CD14-positive monocyte (primary cell): ENCODE results near the gene SLMAP. TPM values are rescaled to one million over a fixed set of nuclear protein-coding genes. Genes with fewer than 3 reads are reported as not detected.

Source experiments
- DNase-seq, 3 donors: peaks; one replicate each; pipeline ENCODE4 v3.0.0-alpha.2; 2011 to 2022
- H2AFZ ChIP-seq: 2 replicates; pipeline ENCODE4 v1.6.0; 2012; ENCODE audit warnings: mild to moderate bottlenecking, low read depth, low read length, inconsistent platforms; ENCODE audit not compliant: insufficient read depth, poor library complexity, severe bottlenecking
- H3K27ac ChIP-seq, 2 donors: 1 replicate in 1 of 2; 2 replicates in 1 of 2; pipeline ENCODE4 v1.5.1; 2012 to 2013; ENCODE audit warnings: low read length in 2 of 2, control low read depth in 1 of 2, inconsistent platforms in 1 of 2, low read depth in 1 of 2, mild to moderate bottlenecking in 1 of 2
- H3K27me3 ChIP-seq, 2 donors: one replicate each; pipeline versions ENCODE4 v1.6.0 to v1.6.1; 2011 to 2013; ENCODE audit warnings: low read length in 2 of 2; ENCODE audit not compliant: control insufficient read depth in 2 of 2, insufficient read depth in 2 of 2
- H3K36me3 ChIP-seq, 2 donors: replicated peaks in 1 of 2; 1 replicate in 1 of 2; 2 replicates in 1 of 2; pipeline versions ENCODE4 v1.5.1 to v1.6.1; 2012 to 2013; ENCODE audit warnings: low read length in 2 of 2, control low read depth in 1 of 2, inconsistent platforms in 1 of 2, mild to moderate bottlenecking in 1 of 2; ENCODE audit not compliant: insufficient read depth in 2 of 2, control insufficient read depth in 1 of 2
- H3K4me1 ChIP-seq, 2 donors: 1 replicate in 1 of 2; 2 replicates in 1 of 2; pipeline versions ENCODE4 v1.5.1 to v1.6.1; 2012 to 2013; ENCODE audit warnings: low read length in 2 of 2, control low read depth in 1 of 2, inconsistent platforms in 1 of 2, mild to moderate bottlenecking in 1 of 2, moderate library complexity in 1 of 2; ENCODE audit not compliant: insufficient read depth in 2 of 2, control insufficient read depth in 1 of 2
- H3K4me2 ChIP-seq: replicated peaks from 2 replicates; pipeline ENCODE3; 2012; ENCODE audit warnings: low read length, moderate library complexity, mild to moderate bottlenecking; ENCODE audit not compliant: poor library complexity, severe bottlenecking; ENCODE audit errors: extremely low read depth
- H3K4me3 ChIP-seq, 3 experiments: fragments of 200-600 bp in 1 of 3; sonication (generic) in 1 of 3; replicated peaks in 1 of 3; 1 replicate in 2 of 3; 2 replicates in 1 of 3; pipeline ENCODE4 v1.5.1; 2011 to 2013; ENCODE audit warnings: low read length in 3 of 3, mild to moderate bottlenecking in 3 of 3, control low read depth in 2 of 3, low read depth in 2 of 3, inconsistent platforms in 1 of 3, moderate library complexity in 1 of 3
- H3K79me2 ChIP-seq: 2 replicates; pipeline ENCODE4 v1.6.0; 2012; ENCODE audit warnings: mild to moderate bottlenecking, control low read depth, inconsistent platforms, low read length, moderate library complexity; ENCODE audit not compliant: insufficient read depth
- H3K9ac ChIP-seq: 2 replicates; pipeline ENCODE4 v1.6.0; 2017; ENCODE audit warnings: low read length, mild to moderate bottlenecking; ENCODE audit not compliant: insufficient read depth, poor library complexity, severe bottlenecking
- H3K9me3 ChIP-seq, 2 donors: replicated peaks in 1 of 2; 1 replicate in 1 of 2; 2 replicates in 1 of 2; pipeline versions ENCODE4 v1.5.1 to v1.6.1; 2012 to 2013; ENCODE audit warnings: low read length in 2 of 2, control low read depth in 1 of 2; ENCODE audit not compliant: control insufficient read depth in 1 of 2, insufficient read depth in 1 of 2
- H4K20me1 ChIP-seq: 2 replicates; pipeline ENCODE4 v1.6.0; 2012; ENCODE audit warnings: mild to moderate bottlenecking, low read length, control low read depth, moderate library complexity; ENCODE audit not compliant: insufficient read depth
- H3K27ac Mint-ChIP-seq, 7 donors: one replicate each; pipeline ENCODE4 v1.8.0; 2020; ENCODE audit warnings: mild to moderate bottlenecking in 7 of 7, mixed read lengths in 7 of 7, moderate library complexity in 6 of 7, inconsistent platforms in 2 of 7
- H3K27me3 Mint-ChIP-seq, 3 donors: one replicate each; pipeline ENCODE4 v1.8.0; 2021 to 2022; ENCODE audit warnings: low read depth in 3 of 3, mild to moderate bottlenecking in 3 of 3, mixed read lengths in 3 of 3, moderate library complexity in 3 of 3, inconsistent platforms in 1 of 3
- H3K36me3 Mint-ChIP-seq, 2 donors: one replicate each; pipeline ENCODE4 v1.8.0; 2020; ENCODE audit warnings: mixed read lengths in 2 of 2, inconsistent platforms in 1 of 2, mild to moderate bottlenecking in 1 of 2
- H3K4me1 Mint-ChIP-seq: one replicate; pipeline ENCODE4 v1.8.0; 2020; ENCODE audit warnings: mild to moderate bottlenecking, mixed read lengths
- H3K4me3 Mint-ChIP-seq, 2 donors: one replicate each; pipeline ENCODE4 v1.8.0; 2020; ENCODE audit warnings: mild to moderate bottlenecking in 2 of 2, mixed read lengths in 2 of 2, moderate library complexity in 1 of 2
- H3K9me3 Mint-ChIP-seq, 7 donors: one replicate each; pipeline ENCODE4 v1.8.0; 2020 to 2022; ENCODE audit warnings: mixed read lengths in 7 of 7, mild to moderate bottlenecking in 6 of 7, moderate library complexity in 6 of 7, inconsistent platforms in 2 of 7
- WGBS: methylation state at CpG from one replicate; pipeline ENCODE4 v1.1.5; 2013; ENCODE audit warnings: missing lambda C conversion rate; ENCODE audit not compliant: insufficient coverage; 5-methylcytosine and 5-hydroxymethylcytosine counted together
- intact Hi-C, 2 donors: fragments of 100-400 bp; cut with micrococcal nuclease; formaldehyde crosslinking; loops; one replicate each; pipeline versions ENCODE4 v1.15.0 to v1.15.1; 2023
- polyA plus RNA-seq, 3 donors: library from polyadenylated mRNA; depleted of rRNA in 1 of 3; unstranded in 2 of 3; stranded (reverse) in 1 of 3; fragments of 300-500 nt in 2 of 3; fragments of >200 nt in 1 of 3; fragmentation: Illumina TruSeq in 2 of 3; gene quantifications; 1 replicate in 2 of 3; 2 replicates in 1 of 3; pipeline ENCODE4 v1.2.3, GENCODE V29; 2012 to 2021
- TF ChIP-seq, protein P1 (sequence below): fragments of 200-600 bp; IDR thresholded peaks from one replicate; pipeline ENCODE4 v1.8.0; 2022; ENCODE audit warnings: antibody characterized with exemption, mild to moderate bottlenecking

Gene SLMAP
- polyA plus RNA-seq, 3 donors: 12.3 to 17.6 (median 16.1) TPM

DNA sequence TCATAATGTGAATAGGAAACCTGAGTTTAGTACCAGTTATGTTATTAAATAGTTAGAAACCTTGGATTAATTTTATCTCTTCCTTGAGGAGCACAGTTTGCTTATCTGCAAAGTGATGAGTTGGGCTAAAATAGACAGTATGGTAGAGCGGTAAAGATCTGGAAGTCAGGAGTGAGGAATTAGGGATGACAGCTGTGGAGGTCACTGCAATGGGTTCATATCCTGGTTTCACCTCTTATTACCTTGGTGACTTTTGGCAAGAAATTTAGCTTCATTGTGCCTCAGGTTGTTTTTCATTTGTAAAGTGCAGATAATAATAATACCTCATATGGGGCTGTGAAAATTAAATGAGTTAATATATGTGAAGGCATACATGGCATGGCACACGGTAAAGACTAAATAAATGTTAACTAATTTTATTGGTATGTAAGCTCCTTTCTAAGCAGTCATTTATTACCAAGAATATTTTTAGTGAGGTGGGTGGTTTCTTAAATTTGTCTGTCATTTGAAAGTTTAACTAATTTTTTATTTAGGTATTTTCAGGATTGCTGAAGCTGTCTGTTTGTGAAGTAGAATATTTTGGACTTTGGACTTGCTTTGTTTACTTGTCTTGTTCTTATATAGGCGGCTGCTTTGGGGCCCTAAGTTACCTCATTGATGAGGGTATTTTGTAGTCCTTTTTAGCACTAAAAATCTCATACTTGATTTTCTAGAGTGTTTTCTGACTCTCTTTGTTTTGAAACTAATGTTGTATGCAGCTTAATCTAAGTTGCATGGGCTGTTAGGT is 41.8 kb downstream of the SLMAP start:
- intact Hi-C loops: no loop called here
- no peak overlapping the region for H3K27ac Mint-ChIP-seq
- DNase-seq: no peak
- H3K36me3 ChIP-seq: no peaks in the 10 kb centered on the region
- WGBS: no CpG with 5 or more reads among the region's 3 CpGs
- H4K20me1 ChIP-seq: peaks cover 32% of the 10 kb centered on the region
- H3K36me3 Mint-ChIP-seq: peaks cover 3 to 7% of the 10 kb centered on the region in 2 donors
- H3K4me2 ChIP-seq: no peak overlapping the region
- H3K27ac ChIP-seq: no peak overlapping the region
- H3K4me3 ChIP-seq: no peak overlapping the region
- H3K9ac ChIP-seq: no peak overlapping the region
- H3K27me3 ChIP-seq: no peaks in the 10 kb centered on the region
- H3K79me2 ChIP-seq: peaks cover 86% of the 10 kb centered on the region
- H3K4me1 Mint-ChIP-seq: peaks cover 35% of the 10 kb centered on the region
- no peaks in the 10 kb centered on the region for H3K9me3 ChIP-seq
- no peaks in the 10 kb centered on the region for H3K9me3 Mint-ChIP-seq
- TF ChIP-seq, protein P1, sequence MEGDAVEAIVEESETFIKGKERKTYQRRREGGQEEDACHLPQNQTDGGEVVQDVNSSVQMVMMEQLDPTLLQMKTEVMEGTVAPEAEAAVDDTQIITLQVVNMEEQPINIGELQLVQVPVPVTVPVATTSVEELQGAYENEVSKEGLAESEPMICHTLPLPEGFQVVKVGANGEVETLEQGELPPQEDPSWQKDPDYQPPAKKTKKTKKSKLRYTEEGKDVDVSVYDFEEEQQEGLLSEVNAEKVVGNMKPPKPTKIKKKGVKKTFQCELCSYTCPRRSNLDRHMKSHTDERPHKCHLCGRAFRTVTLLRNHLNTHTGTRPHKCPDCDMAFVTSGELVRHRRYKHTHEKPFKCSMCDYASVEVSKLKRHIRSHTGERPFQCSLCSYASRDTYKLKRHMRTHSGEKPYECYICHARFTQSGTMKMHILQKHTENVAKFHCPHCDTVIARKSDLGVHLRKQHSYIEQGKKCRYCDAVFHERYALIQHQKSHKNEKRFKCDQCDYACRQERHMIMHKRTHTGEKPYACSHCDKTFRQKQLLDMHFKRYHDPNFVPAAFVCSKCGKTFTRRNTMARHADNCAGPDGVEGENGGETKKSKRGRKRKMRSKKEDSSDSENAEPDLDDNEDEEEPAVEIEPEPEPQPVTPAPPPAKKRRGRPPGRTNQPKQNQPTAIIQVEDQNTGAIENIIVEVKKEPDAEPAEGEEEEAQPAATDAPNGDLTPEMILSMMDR: no peak
- no peak overlapping the region for H2AFZ ChIP-seq
- no peak overlapping the region for H3K4me3 Mint-ChIP-seq
- no peaks in the 10 kb centered on the region for H3K27me3 Mint-ChIP-seq
- H3K4me1 ChIP-seq: peaks cover 10 to 27% of the 10 kb centered on the region in 2 donors

DNA sequence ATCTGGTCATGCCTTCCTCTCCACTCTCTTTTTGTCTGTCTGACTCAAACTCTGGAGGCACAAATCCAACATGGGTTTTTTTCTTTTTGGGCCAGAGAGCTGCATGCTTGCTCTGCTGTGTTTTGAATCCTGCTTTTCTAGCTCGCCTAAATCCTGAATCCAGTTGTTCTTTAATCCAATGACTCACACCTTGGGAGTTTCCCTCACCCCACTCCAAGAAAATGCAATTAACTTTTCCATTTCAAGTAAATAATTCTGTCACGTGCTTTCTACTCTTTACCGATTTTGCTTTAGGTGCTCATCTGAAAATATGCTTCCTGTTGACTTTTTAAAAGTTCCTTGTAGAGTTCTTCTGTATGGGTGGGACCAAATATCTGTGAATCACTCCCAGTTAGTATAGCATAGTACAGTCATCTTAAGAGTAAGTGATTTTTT is 47.6 kb downstream of the SLMAP start:
- H3K9me3 Mint-ChIP-seq: peaks cover 0 to 3% (median 0%) of the 10 kb centered on the region in 7 donors
- peak overlapping the region in 1 of 2 donors; percentile 22 for H3K4me3 Mint-ChIP-seq
- H3K9ac ChIP-seq: no peak overlapping the region
- H3K27ac ChIP-seq: peak overlapping the region in 1 of 2 donors; percentile 55
- peak overlapping the region in 3 of 7 donors; percentile 21 to 43 (median 27) for H3K27ac Mint-ChIP-seq
- TF ChIP-seq, protein P1: no peak
- H3K4me2 ChIP-seq: peak overlapping the region; percentile 2
- H3K4me1 Mint-ChIP-seq: peaks cover 35% of the 10 kb centered on the region
- WGBS: 83% methylated on average over 1 of the region's 3 CpGs
- H3K4me1 ChIP-seq: peaks cover 11 to 29% of the 10 kb centered on the region in 2 donors
- peaks cover 89% of the 10 kb centered on the region for H3K79me2 ChIP-seq
- peaks cover 2 to 3% of the 10 kb centered on the region in 2 donors for H3K36me3 Mint-ChIP-seq
- no peaks in the 10 kb centered on the region for H3K27me3 Mint-ChIP-seq
- intact Hi-C loops: no loop called here
- no peak overlapping the region for H3K4me3 ChIP-seq
- no peaks in the 10 kb centered on the region for H3K36me3 ChIP-seq
- H2AFZ ChIP-seq: no peak overlapping the region
- no peaks in the 10 kb centered on the region for H3K9me3 ChIP-seq
- DNase-seq: peak in 1 of 3 donors; percentile 20
- peaks cover 86% of the 10 kb centered on the region for H4K20me1 ChIP-seq
- no peaks in the 10 kb centered on the region for H3K27me3 ChIP-seq
